Activated CD4-positive, alpha-beta T cell treated with anti-CD3 and anti-CD28 coated beads, Interleukin-2, amount 50 U/mL, for 24 hours (primary cell): ENCODE data around the gene MSN.
"Not testable (repeated sequence)": the region's sequence is repeated elsewhere in the genome, so short reads cannot be mapped to it uniquely, and the experiment has no call there.

Source experiments
- DNase-seq, 2 donors: peaks; one replicate each; pipeline ENCODE4 v3.0.0-alpha.2; 2020; ENCODE audit warnings: low read depth in 1 of 2, low spot score in 1 of 2

Gene MSN

DNA sequence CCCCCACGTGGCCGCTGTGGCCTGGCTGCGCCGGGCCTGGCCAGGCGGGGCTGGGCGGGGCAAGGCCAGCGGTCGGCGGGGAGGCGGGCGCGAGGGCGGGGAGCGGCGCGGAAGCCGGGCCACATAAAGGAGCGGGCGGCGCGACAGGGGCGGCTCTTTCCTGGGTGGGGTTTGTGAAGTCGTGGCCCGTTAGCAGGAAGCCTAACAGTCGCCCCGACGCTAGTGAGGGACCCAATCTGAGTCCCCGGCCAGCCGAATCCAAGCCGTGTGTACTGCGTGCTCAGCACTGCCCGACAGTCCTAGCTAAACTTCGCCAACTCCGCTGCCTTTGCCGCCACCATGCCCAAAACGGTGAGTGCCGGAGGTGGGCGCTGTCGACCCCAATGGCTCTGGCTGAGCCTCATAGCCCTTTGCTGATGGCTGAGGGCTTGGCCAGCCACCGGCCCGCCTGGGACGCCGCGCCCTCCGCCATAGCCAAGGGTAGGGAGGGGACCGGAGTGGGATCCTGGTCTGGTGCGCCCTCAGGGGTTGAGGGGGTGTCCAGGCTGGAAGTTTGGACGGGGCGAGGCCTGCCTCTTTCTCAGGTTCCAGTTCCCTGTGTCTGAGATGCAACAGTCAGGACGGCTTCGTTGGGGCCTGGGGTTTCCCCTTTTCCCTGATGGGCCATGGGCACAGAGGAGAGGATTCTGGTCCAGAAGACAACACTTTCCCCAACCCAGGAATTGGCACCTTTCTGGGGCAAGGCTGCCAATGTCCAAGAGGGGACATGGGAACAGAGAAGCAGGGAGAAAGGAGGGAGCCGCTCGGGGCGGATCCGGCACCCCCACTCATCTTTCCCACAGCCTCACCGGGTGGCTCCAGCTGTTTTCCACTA is at the start of gene MSN:
MSN (plus strand) TSS at position 152 of the 874 bp plus-strand sequence; CDS start at position 340, 188 bp downstream.
- peak; percentile 46 to 49 for DNase-seq

DNA sequence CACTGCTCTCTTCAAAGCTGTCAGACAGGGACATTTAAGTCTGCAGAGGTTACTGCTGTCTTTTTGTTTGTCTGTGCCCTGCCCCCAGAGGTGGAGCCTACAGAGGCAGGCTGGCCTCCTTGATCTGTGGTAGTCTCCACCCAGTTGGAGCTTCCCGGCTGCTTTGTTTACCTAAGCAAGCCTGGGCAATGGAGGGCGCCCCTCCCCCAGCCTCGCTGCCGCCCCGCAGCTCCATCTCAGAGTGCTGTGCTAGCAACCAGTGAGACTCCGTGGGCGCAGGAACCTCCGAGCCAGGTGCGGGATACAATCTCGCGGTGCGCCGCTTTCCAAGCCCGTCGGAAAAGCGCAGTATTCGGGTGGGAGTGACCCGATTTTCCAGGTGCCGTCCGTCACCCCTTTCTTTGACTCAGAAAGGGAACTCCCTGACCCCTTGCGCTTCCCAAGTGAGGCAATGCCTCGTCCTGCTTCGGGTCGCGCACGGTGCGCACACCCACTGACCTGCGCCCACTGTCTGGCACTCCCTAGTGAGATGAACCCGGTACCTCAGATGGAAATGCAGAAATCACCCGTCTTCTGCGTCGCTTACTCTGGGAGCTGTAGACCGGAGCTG is 47.3 kb upstream of the MSN start:
- not testable (repeated sequence) for DNase-seq

- DNase-seq = no peak
Observed at GRCh38 chrX:65630771-65631170, 36.7 kb upstream of the MSN start.

DNA sequence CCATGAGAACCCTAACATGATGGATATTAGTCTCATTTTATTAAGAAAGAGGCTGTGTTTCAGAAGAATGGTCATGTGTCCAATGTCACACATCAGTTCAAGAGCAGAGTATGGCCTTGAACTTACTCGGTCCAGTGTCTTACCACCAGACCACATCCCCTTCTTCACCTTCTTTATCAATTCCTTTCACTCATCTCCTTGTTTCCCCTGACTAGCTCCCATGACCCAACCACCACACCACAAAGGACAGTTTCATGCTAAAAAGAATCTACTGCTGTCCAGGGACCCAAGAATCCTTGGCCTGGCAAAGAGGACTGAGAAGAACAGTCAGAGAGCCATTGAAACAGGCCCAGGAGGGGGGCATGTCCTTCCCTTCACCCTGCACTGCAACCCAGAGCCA is 33.6 kb upstream of the MSN start:
- no peak for DNase-seq

DNA sequence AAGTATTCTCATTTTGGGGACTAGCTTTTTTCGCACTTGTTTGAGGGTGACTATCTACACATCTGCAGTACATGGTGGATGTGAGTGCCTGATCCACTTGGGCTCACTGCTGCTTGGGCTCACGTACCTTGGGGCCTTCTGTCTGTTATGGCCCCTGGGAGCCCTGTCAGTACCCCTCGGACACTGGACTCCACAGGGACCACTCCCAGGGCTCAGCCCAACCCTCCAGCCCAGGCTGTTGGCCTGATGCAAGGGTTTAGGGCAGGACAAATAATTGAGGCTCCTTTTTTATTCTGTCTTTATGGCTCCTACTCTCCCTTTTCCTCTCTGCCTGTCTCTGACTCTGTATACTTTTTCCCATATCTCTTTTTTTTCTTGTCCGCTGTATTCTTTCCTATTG is 32.7 kb upstream of the MSN start:
- no peak for DNase-seq

DNA sequence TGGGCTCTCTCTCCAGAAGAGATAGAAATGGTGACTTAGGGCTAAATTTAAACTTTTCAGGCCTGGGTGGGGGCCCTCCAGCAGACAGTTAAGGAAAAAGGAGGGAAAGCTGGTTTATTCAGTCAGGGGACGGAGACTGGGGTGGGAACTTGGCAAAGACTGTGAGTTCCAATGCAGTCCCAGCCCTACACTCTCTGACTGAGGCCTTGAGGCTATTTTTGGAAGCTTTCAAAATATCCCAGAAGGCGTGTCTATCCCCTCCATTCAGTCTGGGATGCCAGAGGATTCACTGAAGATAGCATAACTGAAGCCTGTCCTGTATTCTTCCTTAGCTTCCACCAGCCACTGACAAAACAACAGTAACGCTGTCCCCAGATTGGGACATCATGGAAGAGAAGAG is 32.1 kb upstream of the MSN start:
- no peak for DNase-seq

DNA sequence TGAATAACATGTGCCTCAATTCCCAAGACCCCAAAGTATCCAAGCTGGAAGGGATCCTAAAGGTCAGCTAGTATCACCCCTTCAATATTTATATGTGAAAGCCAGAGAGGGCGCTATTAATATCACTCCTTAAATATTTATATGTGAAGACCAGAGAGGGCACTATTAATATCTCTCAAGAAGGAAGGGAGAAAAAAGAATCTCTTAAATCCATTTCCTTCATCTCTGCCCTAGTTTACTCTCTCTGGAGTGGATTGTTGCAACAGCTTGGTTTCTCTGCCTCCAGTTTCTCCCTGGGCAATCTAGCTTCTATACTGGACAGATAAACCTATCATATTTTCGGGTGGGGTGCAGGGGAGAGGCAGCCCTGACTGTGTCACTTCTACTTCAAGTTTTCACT is 31.6 kb upstream of the MSN start:
- DNase-seq = no peak

GRCh38 chrX:65636261-65636660 is 31.2 kb upstream of the MSN start:
- not testable (repeated sequence) for DNase-seq

- no peak for DNase-seq
Observed at GRCh38 chrX:65637335-65637734, 30.1 kb upstream of the MSN start.

DNA sequence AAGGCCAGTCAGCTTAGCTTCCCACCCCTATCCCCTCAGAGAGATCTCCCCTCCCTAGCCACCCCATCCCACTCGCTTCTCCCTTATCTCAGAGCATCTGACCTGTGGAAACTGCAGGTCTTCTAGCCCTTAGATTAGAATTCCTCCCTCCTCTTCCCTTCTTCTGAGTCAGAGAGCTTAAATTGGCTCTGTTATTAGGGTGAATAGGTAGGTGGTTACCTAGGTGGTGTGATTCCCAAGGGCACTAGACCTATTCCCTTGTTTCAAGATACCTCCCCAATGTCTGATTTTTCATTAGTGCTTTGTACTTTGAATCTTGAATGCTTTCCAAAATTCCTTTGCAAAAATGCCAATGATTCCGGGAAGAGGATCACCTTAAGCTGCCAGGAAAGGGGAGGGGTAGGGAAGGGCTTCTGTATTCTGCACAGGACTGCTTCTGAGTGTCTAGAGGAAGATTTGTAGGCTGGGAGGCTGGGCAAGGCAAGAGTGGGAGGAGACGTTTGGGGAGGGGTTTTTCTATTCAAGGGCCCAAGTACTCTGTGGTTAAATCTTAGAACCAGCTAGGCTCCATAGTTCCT is 24.5 kb upstream of the MSN start:
- no peak for DNase-seq

DNA sequence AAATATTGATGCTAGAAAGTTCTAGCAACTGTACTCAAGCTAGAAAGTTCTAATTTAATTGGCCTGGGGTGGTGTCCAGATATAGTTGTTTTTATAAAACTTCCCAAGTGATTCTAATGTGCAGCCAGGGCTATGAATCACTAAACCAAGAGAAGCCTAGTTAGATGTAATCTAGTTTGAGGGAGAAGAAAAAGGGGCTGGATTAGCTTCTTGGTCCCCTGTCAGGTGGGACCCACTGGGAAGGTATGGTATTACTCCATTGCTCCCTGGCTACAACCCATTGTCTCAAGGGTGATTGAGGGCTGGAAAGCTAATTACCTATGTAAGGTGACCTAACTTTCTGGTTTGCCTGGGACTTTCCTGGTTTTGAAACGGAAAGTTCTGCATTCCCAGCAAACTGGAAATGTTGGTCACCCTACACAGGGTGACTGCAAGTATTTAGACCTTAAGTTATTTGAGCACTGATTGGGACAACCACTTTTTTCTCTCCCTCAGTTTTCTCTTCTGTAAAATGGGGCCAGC is 23.9 kb upstream of the MSN start:
- DNase-seq = no peak

DNA sequence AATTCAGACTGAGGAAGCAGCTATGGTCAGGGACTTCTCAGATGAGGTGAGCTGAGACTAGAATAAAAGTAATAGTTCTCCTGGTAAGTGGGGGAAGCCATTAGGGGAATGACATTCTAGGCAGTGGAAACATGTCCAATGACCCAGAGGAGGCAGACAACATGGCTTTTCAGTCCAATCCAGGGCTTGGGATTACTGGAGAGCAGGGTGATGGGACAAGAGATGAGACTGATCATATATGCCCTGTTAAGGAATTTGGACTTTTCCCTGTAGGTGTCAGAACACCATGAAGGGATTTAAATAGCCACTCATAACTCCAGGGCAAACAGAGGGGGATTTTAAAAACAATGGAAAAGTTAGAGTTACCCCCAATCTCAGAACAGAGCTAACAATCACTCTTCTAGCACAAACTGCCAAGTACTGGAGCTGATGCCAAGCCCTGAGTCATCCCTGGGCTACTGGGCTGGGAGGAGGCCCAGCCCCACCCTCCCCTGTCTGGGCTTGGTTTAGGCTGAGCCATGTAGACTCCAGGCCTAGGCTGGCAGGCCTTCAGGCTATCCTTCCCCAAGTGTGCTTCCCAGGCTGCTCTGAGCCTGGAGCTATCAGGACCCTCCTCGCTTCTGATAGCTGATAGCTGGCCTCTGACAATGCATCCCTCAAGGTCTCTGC is 22.7 kb upstream of the MSN start:
- DNase-seq = no peak

DNA sequence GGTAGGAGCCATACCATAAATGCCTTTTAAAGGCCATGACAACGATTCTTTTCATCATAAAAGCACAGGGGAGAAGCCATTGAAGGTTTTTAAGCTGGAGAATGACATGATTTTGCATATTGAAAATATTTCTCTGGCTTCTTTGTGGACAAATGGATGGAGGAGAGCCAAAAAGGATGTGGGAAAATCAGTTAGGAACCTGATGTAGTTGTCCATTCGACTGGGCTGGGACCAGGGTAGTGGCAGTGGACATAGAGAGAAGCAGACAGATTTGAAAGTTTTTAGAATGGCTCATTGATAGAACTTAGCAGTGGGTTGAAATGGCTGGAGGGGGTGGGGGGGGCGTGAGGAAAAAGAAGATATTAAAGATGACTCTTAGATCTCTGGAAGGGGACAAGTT is 19.7 kb upstream of the MSN start:
- DNase-seq = no peak

GRCh38 chrX:65652098-65652497 is 15.4 kb upstream of the MSN start:
- DNase-seq = no peak

DNA sequence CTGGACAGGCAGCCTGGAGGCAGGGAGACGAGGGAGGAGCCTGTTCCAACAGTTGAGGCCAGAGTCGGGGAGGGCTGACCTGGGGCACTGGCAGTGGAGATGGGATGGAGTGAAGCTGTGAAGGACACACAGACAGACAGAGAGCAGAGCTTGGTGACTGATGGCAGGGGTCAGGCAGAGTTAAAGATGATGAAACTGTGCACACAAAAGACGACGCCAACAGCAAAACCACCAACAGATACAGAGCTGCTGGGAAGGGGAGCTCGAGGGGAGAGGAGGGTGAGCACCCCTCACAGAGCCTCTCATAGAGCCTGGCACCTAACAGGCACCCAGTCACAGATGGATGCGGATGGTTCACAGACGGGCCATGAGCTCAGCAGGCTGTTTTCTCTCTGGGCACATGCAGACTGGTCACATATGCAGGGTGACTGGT is 10.4 kb upstream of the MSN start:
- DNase-seq = not testable (repeated sequence)

GRCh38 chrX:65657659-65658058 is 9.8 kb upstream of the MSN start:
- DNase-seq = no peak

- no peak for DNase-seq
Observed at GRCh38 chrX:65658229-65658628, 9.2 kb upstream of the MSN start.

- DNase-seq = no peak
Observed at GRCh38 chrX:65667157-65667502, 324 bp upstream of the MSN start.

- DNase-seq = peak; percentile 28 to 55
Observed at GRCh38 chrX:65668377-65669310, 1.2 kb downstream of the MSN start.

GRCh38 chrX:65671286-65671685 is 3.8 kb downstream of the MSN start:
- DNase-seq = no peak
